Measurements from ENCODE around the gene ICOS. TPM values are rescaled to one million over a fixed set of nuclear protein-coding genes. Genes with fewer than 3 reads are reported as not detected.
A peak's percentile ranks its signal among the peaks of the same experiment; 100 is the strongest.

ICOS gene, protein sequence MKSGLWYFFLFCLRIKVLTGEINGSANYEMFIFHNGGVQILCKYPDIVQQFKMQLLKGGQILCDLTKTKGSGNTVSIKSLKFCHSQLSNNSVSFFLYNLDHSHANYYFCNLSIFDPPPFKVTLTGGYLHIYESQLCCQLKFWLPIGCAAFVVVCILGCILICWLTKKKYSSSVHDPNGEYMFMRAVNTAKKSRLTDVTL
- not detected in 2 replicates for total RNA-seq (2014; rRNA removed; shearing (Covaris generic))

DNA sequence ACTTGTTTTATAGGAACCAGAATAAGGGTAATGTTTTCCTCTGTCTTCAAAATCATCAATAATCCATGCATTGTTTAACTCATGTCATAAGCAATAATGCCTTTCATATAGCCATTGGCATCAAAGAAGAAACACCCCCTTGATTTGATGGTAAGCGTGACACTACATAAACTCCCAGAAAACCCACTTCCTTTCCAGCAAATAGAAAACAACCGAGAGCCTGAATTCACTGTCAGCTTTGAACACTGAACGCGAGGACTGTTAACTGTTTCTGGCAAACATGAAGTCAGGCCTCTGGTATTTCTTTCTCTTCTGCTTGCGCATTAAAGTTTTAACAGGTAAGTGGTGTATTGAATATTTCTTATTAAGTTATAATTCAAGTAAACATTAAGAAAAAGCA is at the start of gene ICOS:
ICOS (plus strand) TSS at position 229 of the 400 bp plus-strand sequence; CDS start at position 281, 52 bp downstream.
- no peak for DNase-seq (ENCODE audit: low spot score)

DNA sequence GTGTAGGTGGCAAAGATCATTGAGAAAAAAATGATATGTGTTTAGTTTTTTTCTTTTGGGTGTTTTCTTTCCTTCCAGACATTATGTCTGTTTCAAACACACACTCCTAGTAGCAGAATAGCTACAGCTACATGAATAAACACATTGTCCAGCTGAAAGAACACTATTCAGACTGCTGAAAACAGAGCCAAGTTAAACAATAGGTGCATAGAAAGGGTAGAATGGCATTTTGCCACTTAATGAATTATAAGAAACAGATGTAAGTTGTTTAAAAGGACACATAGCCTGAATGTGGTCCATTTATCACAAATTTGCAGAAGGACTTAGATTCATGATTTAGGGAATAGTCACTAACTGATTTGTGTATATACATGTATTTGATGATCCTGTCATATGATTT is 48.9 kb upstream of the ICOS start:
- no peak for DNase-seq (ENCODE audit: low spot score)

DNA sequence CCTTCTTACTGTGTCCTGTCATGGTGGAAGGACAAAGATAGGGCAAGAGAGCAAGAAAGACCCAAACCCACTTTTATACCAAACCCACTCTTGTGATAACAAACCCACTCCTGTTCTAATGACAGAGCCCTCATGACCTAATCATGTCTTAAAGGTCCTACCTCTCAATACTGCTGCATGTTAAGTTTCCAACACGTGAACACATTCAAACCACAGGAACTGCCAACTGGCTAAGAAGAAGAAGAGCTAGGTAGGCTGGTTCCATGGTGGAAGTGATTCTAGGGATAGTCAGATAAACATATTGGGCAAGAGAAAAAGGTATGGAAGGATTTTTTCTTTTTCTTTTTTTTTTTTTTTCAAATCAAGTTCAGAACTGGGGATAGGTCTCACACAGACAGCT is 47.0 kb upstream of the ICOS start:
- no peak for DNase-seq (ENCODE audit: low spot score)

DNA sequence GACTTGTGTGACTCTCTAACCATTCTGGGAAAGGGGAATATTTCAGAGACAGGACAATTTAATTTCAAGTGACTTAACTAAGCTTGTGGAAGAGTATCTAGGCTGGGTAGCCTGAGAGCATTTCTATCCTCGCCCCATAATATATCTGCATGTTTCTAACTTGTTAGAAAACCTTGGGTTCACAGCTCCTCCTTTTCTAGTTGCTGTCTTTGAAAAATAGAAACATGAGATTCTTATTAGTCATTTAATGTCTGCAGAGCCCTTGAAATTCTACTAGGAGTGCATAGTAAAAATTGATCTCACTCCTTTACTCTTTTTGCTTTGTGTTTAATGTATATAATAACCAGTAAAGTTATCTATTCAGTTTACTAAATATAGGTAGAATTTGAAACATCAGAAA is 46.6 kb upstream of the ICOS start:
- DNase-seq (ENCODE audit: low spot score): no peak

DNA sequence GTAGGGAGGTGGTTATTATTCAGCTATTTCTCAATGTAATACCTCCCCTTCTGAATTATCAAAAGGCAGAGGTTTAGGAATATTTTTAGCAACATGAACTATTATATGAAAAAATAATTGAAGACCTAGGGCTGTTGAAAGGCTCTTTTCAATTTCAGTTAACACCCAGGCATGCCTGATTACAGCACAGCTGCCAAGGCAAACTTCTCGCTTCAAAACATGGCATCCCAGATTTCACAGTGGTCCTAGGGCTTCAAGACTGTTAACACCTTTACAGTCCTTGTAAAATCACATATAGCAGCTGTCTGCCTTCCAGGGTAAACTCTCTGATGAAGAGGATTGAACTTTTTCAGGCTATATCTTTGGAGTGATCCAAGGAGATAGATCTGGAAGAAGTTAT is 45.8 kb upstream of the ICOS start:
- no peak for DNase-seq (ENCODE audit: low spot score)

DNA sequence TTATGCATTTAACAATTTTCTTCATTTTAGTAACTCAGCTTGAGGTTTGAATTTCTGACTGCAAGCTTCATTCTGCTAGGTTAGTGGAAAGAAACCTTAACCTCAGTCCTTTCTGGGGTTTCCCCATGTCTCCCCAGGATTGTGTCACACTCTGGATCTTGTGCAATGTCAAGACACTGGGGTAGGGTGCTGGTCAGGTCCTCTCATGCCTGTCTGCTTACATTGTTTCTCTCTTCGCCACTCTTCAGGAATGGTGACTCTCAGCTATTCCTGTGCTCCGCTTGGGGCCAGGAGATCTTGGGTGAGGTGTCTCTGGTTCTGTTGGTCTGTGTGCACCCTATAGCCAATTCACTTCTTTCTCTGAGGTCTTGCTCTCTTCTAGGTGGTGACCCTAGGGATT is 45.1 kb upstream of the ICOS start:
- DNase-seq (ENCODE audit: low spot score): no peak

DNA sequence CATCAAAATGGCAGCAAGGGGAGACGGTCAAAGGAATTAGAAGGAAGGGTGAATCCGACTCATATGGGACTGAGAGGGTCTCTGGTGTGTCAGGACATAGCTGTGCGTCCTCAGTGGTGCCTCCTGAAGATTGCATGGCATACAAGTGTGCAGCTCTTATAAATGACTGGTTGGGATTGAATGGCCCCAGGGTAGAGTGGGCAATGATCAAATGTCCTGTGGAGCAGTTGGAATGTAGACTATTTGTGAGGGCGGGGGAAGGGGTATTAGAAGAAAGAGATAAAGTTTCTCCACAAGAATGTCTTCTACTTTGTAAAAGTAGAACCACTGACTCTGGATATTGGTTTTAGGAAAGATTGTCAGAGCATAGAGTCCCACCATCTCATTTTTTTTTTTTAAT is 44.4 kb upstream of the ICOS start:
- no peak for DNase-seq (ENCODE audit: low spot score)

DNA sequence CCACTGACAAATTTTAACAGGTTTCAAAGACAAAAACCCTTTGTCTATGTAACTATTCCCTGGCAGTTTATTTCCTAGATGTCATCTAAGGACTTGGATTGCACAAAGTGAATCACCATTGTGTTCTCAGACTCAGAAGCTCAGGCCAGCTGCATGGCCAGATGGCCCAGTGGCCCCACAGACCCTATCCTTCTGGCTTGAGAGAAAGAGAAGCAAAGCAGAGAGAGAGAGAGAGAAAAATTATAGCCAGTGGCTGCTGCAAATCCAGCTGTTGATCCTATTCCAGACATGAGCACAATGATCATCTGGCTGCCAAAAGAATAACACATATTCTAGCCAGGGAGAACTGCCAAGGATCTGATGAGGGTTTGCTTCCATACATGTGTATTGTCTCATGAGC is 43.2 kb upstream of the ICOS start:
- DNase-seq (ENCODE audit: low spot score): no peak

DNA sequence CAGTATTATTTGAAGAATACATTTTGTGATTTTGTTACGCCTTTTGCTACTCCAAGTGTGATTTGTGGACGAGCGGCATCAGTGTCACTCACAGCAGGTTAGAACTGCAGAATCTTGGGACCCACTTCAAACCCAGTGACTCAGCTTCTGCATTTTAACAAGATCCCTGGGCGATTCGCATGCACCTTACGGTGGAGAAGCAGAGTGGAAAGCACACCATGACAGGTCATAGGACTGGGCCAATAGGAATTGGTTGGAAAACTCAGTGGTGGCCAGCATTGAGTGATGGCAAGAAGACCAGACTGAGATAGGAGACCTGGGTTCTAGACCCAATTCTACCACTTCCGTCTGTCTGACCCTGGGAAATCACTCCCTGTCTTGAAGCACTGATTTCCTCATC is 42.7 kb upstream of the ICOS start:
- DNase-seq (ENCODE audit: low spot score): no peak

DNA sequence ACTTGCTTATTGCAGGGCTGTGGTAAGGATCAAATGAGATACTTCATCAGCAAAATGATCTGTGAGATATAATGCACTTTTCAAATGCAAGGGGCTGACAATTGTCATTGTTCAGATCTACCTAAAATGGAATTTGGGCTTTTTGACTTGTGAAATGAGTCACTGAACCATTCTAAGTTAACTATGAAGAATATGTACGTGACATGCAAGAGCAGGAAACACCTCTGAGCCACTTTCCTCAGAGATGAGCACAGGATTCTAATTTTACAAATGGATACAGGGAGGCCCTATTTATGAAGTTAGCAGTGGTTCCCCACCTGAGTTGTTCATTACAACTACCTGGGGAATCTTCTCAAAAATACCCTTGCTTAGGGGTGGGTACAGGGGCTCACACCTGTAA is 42.3 kb upstream of the ICOS start:
- DNase-seq (ENCODE audit: low spot score): no peak

DNA sequence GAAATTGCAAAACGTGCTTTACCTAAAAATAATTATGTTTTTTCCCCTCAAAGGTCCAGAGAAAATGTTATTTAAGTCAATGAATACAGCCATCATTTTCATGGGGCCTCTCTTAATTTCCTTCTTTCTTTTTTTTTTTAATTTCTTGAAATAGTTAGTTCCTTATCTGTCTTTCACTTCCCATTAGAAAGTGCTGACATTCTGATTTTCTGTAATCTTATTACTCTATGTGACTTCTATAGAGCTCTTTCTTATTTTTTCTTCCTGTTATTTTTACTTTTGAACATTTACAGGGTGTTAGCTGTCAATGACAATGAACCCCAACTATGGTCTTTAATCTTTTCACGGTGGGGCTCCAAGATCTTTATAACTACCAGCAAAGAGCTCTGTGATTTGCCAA is 39.0 kb upstream of the ICOS start:
- no peak for DNase-seq (ENCODE audit: low spot score)

DNA sequence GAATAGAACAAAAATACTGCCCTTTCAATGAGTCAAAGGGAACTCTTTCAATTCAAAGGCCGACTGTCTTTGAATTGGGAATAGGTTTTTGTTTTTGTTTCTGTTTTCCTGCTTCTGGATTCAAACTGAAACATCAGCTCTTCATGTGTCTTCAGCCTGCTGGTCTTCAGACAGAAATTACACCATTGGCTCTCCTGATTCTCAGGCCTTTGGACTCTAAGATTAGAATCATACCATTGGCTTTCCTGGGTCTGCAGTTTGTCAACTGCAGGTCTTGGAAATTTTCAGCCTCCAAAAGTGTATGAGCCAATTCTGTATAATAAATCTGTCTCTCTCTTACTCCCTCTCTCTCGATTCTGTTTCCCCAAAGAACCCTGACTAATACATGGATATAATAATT is 37.9 kb upstream of the ICOS start:
- DNase-seq (ENCODE audit: low spot score): no peak

DNA sequence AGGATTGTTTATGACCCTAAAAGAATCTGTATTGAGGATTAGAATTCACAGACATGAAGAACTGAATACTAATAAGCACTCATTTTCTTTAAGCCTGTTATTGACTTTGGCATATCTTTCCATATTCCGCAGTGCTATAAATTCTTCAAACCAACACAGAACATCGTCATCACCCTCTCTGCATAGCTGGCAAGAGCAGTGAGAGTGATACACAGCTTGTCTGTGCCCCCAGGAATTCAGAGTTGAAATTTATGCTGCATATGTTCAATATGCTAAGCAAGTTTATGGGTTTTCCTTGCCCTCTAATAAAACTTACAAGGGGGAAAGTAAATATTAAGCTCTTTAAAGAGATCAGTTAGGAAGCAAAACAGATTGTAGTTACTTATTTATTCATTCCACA is 36.3 kb upstream of the ICOS start:
- no peak for DNase-seq (ENCODE audit: low spot score)

DNA sequence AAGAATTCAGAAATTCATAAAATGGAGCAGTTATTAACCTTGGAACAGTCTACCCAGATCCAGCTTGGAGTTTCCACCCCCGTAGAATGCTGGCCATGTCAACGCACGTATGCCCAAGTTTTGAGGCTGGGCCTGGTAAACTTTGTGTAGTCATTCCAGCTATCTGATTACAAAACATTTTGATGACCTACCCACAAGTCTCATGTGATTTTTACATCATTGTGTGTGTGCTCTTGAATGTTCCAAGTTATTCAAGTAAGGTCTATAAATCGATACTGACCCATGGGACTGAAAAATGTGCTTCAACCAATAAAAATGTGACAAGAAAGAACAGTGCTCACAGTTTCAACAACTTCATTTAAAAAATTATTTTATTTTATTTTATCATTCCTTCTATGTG is 32.5 kb upstream of the ICOS start:
- DNase-seq (ENCODE audit: low spot score): no peak

DNA sequence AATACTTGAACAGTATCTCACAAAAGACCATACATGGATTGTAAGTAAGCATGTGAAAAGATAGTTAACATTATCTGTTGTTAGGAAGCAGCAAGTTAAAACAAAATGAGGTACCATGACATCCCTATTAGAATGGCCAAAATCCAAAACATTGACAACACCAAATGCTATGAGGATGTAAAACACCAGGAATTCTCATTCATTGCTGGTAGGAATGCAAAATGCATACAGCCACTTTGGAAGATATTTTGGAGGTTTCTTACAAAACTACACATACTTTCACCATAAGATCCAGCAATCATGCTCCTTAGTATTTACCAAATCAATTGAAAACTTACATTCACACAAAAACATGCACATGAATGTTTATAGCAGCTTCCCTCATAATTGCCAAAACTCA is 30.9 kb upstream of the ICOS start:
- DNase-seq (ENCODE audit: low spot score): no peak

DNA sequence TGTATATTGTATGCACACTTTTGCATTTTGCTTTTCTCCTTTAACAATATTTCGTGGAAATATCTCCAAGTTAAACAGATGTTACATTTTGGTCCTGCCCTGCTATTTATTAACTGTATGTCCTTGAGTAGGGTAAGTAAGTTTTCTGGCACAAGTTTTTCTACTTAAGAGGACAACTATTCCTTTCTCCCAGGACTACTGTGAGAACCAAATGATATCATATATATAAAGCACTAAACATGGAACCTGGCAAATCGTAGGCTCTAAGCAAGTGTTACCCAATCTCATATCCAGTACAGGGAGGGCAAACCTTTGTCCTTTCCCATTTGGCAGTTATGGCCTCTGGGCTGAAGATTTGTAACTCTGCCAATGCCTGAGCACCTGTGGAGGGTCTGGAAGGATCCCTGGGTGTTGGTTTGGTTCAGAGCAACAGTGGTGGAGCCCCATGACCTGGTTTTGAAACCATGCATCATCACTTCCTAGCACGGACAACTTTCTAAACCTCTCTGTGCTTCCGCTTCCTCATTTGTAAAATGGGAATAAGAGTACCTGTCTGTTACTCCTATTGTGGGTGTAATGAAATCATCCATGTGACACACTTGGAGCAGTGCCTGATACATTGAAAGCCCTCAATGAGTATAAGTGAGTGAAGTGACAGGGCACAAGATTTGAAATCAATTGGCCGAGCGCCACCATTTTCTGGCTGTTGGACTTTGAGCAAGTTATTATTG is 28.3 kb upstream of the ICOS start:
- no peak for DNase-seq (ENCODE audit: low spot score)

DNA sequence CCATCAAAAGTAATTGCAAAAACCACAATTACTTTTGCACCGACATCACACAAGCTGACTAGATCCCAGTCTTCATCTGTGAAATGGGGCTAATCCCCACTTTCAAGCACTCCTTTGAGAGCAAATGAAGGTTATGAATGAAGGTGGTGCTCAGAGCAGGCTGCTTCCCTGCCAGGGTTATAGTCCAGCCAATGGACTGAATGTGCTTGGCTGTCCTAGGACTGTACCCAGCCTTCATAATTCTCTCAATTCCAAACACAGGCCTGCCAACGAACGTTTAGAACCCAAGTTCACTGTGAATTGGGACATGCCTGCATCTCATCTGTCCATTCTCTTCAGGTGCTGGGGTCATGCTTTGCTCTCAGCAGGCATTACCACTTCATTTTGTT is 27.8 kb upstream of the ICOS start:
- DNase-seq (ENCODE audit: low spot score): no peak

DNA sequence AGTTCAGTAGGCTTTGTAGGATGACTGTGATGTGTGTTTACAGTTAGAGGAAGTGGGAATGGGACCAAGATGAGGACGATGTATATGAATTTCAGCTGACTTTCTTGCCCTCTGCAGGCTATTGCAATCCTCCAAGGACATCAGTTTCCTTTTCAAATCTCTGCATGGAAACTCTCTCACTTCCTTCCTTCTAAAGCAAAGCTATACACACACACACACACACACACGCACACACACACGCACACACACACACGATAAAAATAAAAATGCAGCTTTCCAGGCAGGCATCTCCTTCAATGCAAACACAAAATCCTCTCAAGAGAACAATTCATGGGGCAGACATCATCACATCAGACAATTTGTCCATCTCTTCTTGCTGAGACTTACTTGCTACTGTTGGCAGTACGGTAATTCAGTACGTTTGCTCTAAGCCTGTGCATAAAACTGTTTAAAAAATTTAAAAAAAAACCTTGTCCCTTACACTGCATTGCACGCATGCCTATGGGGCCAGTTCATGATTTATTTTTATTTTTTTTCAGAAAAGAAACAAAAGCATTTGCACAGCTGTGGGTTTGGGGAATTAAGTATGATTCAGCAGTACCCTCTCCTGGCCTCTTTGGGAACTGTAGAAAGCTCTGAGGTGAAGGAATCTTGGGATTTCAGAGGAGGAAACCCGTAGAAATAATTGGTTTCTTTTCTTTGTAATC is 27.1 kb upstream of the ICOS start:
- DNase-seq (ENCODE audit: low spot score): peak; percentile 50

DNA sequence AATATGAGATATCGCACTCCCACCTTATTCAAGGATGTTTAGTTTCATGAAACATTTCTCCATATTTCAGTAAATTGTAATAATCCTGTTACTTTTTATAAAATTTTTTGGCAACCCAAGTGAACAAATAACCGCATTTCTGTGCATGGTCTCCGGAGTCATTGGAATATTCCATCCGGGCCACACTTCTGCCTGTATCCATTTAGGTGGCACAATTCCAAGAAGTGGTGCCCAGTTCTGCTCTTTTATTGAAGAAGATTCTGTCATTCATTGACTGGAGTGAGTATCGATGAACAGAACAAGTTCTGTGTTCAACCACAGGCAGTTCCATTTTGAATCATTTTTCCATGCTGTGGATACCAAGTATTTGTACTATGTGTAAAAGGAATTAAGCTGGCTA is 26.6 kb upstream of the ICOS start:
- DNase-seq (ENCODE audit: low spot score): no peak

DNA sequence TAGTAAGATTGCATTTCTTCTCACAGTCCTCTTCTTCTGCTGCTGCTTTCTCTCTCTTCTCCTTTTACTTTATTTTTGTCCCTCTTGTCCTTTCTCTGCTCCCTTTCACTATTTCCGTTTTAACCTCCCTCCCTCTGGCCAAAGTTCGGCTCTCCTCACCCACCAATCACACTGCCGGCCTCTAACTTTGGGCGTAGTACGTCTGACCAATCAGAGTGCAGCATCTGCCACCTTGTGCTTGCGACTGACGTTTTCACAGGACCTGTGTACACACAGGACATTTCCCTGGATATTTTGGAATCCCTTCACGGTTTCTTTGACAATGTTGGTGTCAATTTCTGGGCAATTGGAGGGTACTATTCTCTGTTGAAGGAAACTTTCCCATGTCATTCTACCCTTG is 22.6 kb upstream of the ICOS start:
- no peak for DNase-seq (ENCODE audit: low spot score)

DNA sequence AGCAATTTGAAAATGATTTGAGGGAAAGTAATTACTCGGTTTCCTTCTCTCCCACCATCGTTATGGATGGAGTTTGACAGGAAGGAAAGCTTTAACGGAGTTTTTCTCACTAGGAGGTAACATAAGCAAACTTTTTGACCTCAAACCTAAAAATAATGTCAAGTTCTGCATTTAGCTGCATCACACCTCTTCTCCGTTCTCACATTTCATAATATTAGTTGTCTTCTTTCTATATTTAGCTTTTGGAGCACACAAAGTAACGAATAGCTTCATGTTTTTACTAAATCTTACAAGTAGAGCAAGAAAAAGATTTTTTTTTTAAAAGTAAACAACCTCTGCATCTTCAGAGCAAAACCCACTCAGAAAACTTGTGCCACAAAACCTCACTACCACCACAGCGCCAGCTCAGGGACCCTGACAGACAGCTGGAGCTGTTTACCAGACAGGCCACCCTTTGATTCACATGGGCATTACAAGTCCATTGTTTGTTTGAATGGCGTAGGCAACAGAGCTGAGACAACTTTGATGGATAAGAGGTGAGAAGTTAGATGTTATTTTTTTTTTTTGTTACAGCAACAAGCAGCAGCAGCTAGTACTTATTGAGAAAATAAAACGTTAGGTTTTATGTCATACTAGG is 21.9 kb upstream of the ICOS start:
- DNase-seq (ENCODE audit: low spot score): no peak

DNA sequence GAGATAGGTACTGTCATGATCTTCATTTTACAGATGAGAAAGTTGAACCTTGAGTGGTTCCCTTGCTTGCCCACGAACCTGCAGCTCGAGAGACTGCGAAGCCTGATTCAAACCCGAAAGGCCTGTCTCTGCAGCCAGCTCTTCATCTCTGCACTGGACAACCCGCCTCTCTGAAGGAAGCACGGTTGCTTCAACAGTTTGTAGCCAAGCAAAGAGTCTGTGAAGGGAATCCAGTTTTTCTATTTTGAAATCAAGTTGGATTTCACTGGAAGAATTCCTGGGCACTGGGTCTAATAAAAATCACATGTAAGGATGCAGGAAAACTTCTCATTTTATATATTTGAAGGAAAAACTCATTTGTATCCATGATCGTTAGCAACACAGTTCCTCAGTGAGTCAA is 21.3 kb upstream of the ICOS start:
- no peak for DNase-seq (ENCODE audit: low spot score)

DNA sequence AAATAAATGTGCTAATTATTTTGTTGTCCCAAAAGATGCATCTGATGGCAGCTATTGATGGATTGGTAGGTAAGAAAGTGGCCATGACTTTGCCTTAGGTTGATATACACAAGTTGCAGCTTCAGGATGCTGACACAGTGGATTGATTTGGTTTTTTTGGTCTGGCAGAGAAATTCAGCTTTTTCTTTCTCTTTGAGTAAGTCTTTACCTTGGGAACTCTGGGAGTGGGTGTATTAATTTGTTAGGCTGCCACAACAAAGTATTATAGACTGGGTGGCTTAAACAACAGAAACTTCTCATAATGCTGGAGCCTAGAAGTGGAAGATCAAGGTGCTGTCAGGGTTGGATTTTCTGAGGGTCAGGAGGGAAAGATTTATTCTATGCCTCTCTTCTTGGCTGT is 19.8 kb upstream of the ICOS start:
- DNase-seq (ENCODE audit: low spot score): no peak

Measured in H4 (cell line).